OCI-LY3 (cell line): ENCODE data around the gene BACE1-AS.

Source experiments
- H2AFZ ChIP-seq: fragments of 200-600, 300-600 bp; shearing (Covaris generic); 2 replicates; pipeline ENCODE4 v1.6.0; 2014; ENCODE audit warnings: antibody characterized with exemption, low read depth, low read length
- H3K27ac ChIP-seq: fragments of 200-600, 300-600 bp; sonication (generic); 2 replicates; pipeline ENCODE4 v1.5.1; 2014; ENCODE audit warnings: mild to moderate bottlenecking, low read length, moderate library complexity, mixed read lengths
- H3K27me3 ChIP-seq: fragments of 200-600, 300-600 bp; sonication (generic); 2 replicates; pipeline ENCODE4 v1.6.1; 2014; ENCODE audit warnings: low read depth, low read length, mixed read lengths
- H3K36me3 ChIP-seq: fragments of 200-600, 300-600 bp; sonication (generic); replicated peaks from 2 replicates; pipeline ENCODE3; 2014; ENCODE audit warnings: low read depth, low read length, mixed read lengths
- H3K4me1 ChIP-seq: fragments of 300-600, 200-600 bp; sonication (generic); 2 replicates; pipeline ENCODE4 v1.6.1; 2014; ENCODE audit warnings: low read length, mixed read lengths
- H3K4me2 ChIP-seq: fragments of 200-600, 300-600 bp; sonication (generic); 2 replicates; pipeline ENCODE4 v1.6.1; 2014; ENCODE audit warnings: low read length, mixed read lengths
- H3K4me3 ChIP-seq: fragments of 300-600, 200-600 bp; sonication (generic); 2 replicates; pipeline ENCODE4 v1.5.1; 2014; ENCODE audit warnings: antibody characterized with exemption, mild to moderate bottlenecking, low read length, moderate library complexity
- H3K79me2 ChIP-seq: fragments of 300-600, 200-600 bp; shearing (Covaris generic); 2 replicates; pipeline ENCODE4 v1.6.1; 2014; ENCODE audit warnings: mild to moderate bottlenecking, low read length, mixed read lengths
- H3K9ac ChIP-seq: fragments of 300-600, 200-600 bp; shearing (Covaris generic); 2 replicates; pipeline ENCODE4 v1.6.0; 2014; ENCODE audit warnings: mild to moderate bottlenecking, low read length, moderate library complexity
- H3K9me3 ChIP-seq: fragments of 200-600, 300-600 bp; shearing (Covaris generic); 2 replicates; pipeline ENCODE4 v1.6.1; 2014; ENCODE audit warnings: low read length, mixed read lengths; ENCODE audit not compliant: insufficient read depth
- H4K20me1 ChIP-seq: fragments of 200-600, 300-600 bp; sonication (generic); 2 replicates; pipeline ENCODE4 v1.6.1; 2016; ENCODE audit warnings: low read length, mixed read lengths; ENCODE audit not compliant: insufficient read depth
- EZH2phosphoT487 ChIP-seq: fragments of 200-600 bp; shearing (Covaris generic); IDR thresholded peaks from 2 replicates; pipeline ENCODE4 v1.6.1; 2018; ENCODE audit warnings: antibody characterized with exemption, mixed run types, low read depth
- TF ChIP-seq, protein P1 (sequence below): fragments of 200-600, 300-600 bp; sonication (generic); IDR thresholded peaks from 2 replicates; pipeline ENCODE4 v1.5.1; 2014; ENCODE audit warnings: antibody characterized with exemption, low read length, low read depth

The BACE1-AS gene

DNA sequence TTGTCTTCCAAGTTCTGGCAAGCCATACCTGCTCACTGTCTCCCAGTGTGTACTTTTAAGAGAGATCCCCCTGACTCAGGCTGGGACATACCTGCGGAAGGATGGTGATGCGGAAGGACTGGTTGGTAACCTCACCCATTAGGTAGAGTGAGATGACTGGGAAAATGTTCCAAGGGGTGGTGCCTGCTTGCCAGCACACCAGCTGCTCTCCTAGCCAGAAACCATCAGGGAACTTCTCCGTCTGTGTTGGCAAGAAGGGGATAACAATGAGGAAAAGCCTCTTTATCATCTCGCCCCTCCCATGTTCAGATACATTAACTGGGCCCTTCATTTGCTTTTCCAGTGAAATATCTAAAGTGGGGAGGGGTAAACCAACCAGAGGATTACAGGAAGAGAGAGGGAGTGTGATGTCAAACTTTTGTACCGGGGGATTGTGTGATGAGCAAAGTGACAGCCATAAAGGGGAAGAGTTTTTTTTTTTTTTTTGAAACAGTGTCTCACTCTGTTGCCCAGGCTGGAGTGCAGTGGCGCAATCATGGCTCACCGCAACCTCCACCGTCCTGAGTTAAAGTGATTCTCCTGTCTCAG, at the start of gene BACE1-AS:
TSS of gene BACE1-AS (plus strand) at position 538 of the 588 bp plus-strand sequence.
- no peaks in the 10 kb centered on the region for H4K20me1 ChIP-seq
- H3K9me3 ChIP-seq, result no peaks in the 10 kb centered on the region
- H3K4me3 ChIP-seq, result no peak within 1 kb of the TSS
- no peak within 1 kb of the TSS for H3K4me2 ChIP-seq
- no peak within 1 kb of the TSS for H2AFZ ChIP-seq
- TF ChIP-seq, protein P1, sequence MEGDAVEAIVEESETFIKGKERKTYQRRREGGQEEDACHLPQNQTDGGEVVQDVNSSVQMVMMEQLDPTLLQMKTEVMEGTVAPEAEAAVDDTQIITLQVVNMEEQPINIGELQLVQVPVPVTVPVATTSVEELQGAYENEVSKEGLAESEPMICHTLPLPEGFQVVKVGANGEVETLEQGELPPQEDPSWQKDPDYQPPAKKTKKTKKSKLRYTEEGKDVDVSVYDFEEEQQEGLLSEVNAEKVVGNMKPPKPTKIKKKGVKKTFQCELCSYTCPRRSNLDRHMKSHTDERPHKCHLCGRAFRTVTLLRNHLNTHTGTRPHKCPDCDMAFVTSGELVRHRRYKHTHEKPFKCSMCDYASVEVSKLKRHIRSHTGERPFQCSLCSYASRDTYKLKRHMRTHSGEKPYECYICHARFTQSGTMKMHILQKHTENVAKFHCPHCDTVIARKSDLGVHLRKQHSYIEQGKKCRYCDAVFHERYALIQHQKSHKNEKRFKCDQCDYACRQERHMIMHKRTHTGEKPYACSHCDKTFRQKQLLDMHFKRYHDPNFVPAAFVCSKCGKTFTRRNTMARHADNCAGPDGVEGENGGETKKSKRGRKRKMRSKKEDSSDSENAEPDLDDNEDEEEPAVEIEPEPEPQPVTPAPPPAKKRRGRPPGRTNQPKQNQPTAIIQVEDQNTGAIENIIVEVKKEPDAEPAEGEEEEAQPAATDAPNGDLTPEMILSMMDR, result no peak
- TF ChIP-seq EZH2phosphoT487, result no peak
- H3K9ac ChIP-seq, result no peak within 1 kb of the TSS
- no peak within 1 kb of the TSS for H3K27ac ChIP-seq
- peaks cover 2% of the 10 kb centered on the region for H3K36me3 ChIP-seq
- H3K79me2 ChIP-seq, result no peaks in the 10 kb centered on the region
- H3K4me1 ChIP-seq, result no peaks in the 10 kb centered on the region
- no peaks in the 10 kb centered on the region for H3K27me3 ChIP-seq

GRCh38 chr11:117248341-117248740, 42.8 kb upstream of the BACE1-AS start:
- TF ChIP-seq, protein P1, result no peak
- no peak for TF ChIP-seq EZH2phosphoT487
- Histone ChIP-seq H4K20me1 (0 out of 2 replicates have a peak, but pooled peaks cover 2% of the 10 kb centered on the region), H3K4me1 (no peaks in the 10 kb centered on the region), H3K27me3 (no peaks in the 10 kb centered on the region), H3K36me3 (peaks cover 28% of the 10 kb centered on the region), H3K27ac (no peak overlapping the region), H2AFZ (no peak overlapping the region), H3K9ac (no peak overlapping the region), H3K9me3 (no peaks in the 10 kb centered on the region), H3K4me3 (no peak overlapping the region), H3K79me2 (no peaks in the 10 kb centered on the region), H3K4me2 (no peak overlapping the region)

- Histone ChIP-seq H2AFZ (no peak overlapping the region), H3K4me2 (no peak overlapping the region), H3K9me3 (no peaks in the 10 kb centered on the region), H3K79me2 (no peaks in the 10 kb centered on the region), H3K9ac (no peak overlapping the region), H3K27me3 (no peaks in the 10 kb centered on the region), H3K4me3 (no peak overlapping the region), H4K20me1 (0 out of 2 replicates have a peak, but pooled peaks cover 2% of the 10 kb centered on the region), H3K4me1 (no peaks in the 10 kb centered on the region), H3K27ac (no peak overlapping the region), H3K36me3 (peaks cover 25% of the 10 kb centered on the region)
- TF ChIP-seq EZH2phosphoT487, result no peak
- TF ChIP-seq, protein P1, result no peak
Observed at GRCh38 chr11:117249571-117249970, 41.6 kb upstream of the BACE1-AS start.

DNA sequence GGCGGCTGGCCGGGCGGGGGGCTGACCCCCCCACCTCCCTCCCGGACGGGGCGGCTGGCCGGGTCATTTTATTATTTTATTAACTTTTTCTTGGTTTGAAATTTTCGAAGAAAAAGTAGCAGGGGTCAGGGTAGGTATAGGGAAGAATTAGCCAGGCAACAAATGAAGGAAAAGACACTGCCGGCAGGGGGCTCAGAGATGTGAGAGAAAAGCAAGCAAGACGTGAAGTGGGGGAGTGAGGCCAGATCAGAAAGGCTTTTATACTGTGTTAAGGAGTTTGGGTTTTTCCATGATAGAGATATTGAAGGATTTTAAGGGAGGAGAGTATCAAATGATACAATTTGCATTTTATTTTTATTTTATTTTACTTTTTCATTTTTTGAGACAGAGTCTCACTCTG, 39.6 kb upstream of the BACE1-AS start:
- TF ChIP-seq, protein P1, result no peak
- TF ChIP-seq EZH2phosphoT487, result no peak
- H4K20me1 ChIP-seq, result no peaks in the 10 kb centered on the region
- no peaks in the 10 kb centered on the region for H3K27me3 ChIP-seq
- no peak overlapping the region for H3K27ac ChIP-seq
- H3K79me2 ChIP-seq, result no peaks in the 10 kb centered on the region
- no peaks in the 10 kb centered on the region for H3K9me3 ChIP-seq
- H3K9ac ChIP-seq, result no peak overlapping the region
- no peaks in the 10 kb centered on the region for H3K4me1 ChIP-seq
- no peak overlapping the region for H2AFZ ChIP-seq
- no peak overlapping the region for H3K4me3 ChIP-seq
- peaks cover 18% of the 10 kb centered on the region for H3K36me3 ChIP-seq
- no peak overlapping the region for H3K4me2 ChIP-seq
